ENCODE data around the gene ICE1. TPM values are rescaled to one million over a fixed set of nuclear protein-coding genes. Genes with fewer than 3 reads are reported as not detected.

ICE1 gene
- total RNA-seq, 1 experiment from 2014 or later: 27.8 TPM

- intact Hi-C loops (cut with micrococcal nuclease; ENCODE audit: unreplicated experiment): no loop called here
- no peak for DNase-seq
- no peak overlapping the region for H3K4me3 Mint-ChIP-seq (ENCODE audit: low read depth, unreplicated experiment)
- TF ChIP-seq CTCF (IDR thresholded peaks at IDR 0.05; ENCODE audit: unreplicated experiment): no peak
- CTCF ChIA-PET: no interaction called here
- no peaks in the 10 kb centered on the region for H3K27me3 Mint-ChIP-seq (ENCODE audit: unreplicated experiment)
- no peaks in the 10 kb centered on the region for H3K4me1 Mint-ChIP-seq (ENCODE audit: low read depth, unreplicated experiment)
- H3K27ac Mint-ChIP-seq (ENCODE audit: unreplicated experiment): no peak overlapping the region
- peaks cover 5% of the 10 kb centered on the region for H3K36me3 Mint-ChIP-seq (ENCODE audit: insufficient read depth, unreplicated experiment)
- peaks cover 6% of the 10 kb centered on the region for H3K9me3 Mint-ChIP-seq (ENCODE audit: low read depth, unreplicated experiment)
- no TSS peak for BruUV-seq (replicated peaks)
These were observed 7.7 kb downstream of the ICE1 start for GRCh38 chr5:5430136-5430535.

GRCh38 chr5:5432020-5432707 is 9.7 kb downstream of the ICE1 start:
- CTCF ChIA-PET: no interaction called here
- Mint-ChIP-seq H3K27ac (ENCODE audit: unreplicated experiment) (no peak overlapping the region), H3K9me3 (ENCODE audit: low read depth, unreplicated experiment) (peaks cover 4% of the 10 kb centered on the region), H3K27me3 (ENCODE audit: unreplicated experiment) (no peaks in the 10 kb centered on the region), H3K36me3 (ENCODE audit: insufficient read depth, unreplicated experiment) (peaks cover 5% of the 10 kb centered on the region), H3K4me1 (ENCODE audit: low read depth, unreplicated experiment) (no peaks in the 10 kb centered on the region), H3K4me3 (ENCODE audit: low read depth, unreplicated experiment) (no peak overlapping the region)
- intact Hi-C loops (cut with micrococcal nuclease; ENCODE audit: unreplicated experiment): no loop called here
- DNase-seq: no peak
- no peak for TF ChIP-seq CTCF (IDR thresholded peaks at IDR 0.05; ENCODE audit: unreplicated experiment)
- no TSS peak for BruUV-seq (replicated peaks)

- Mint-ChIP-seq H3K4me1 (ENCODE audit: low read depth, unreplicated experiment) (no peaks in the 10 kb centered on the region), H3K27me3 (ENCODE audit: unreplicated experiment) (no peaks in the 10 kb centered on the region), H3K9me3 (ENCODE audit: low read depth, unreplicated experiment) (no peaks in the 10 kb centered on the region), H3K4me3 (ENCODE audit: low read depth, unreplicated experiment) (no peak overlapping the region), H3K36me3 (ENCODE audit: insufficient read depth, unreplicated experiment) (no peaks in the 10 kb centered on the region), H3K27ac (ENCODE audit: unreplicated experiment) (no peak overlapping the region)
- BruUV-seq (replicated peaks): no TSS peak
- CTCF ChIA-PET: no interaction called here
- intact Hi-C loops (cut with micrococcal nuclease; ENCODE audit: unreplicated experiment): no loop called here
- no peak for TF ChIP-seq CTCF (IDR thresholded peaks at IDR 0.05; ENCODE audit: unreplicated experiment)
- DNase-seq: no peak
These were observed 13.8 kb downstream of the ICE1 start for GRCh38 chr5:5436203-5436760.

GRCh38 chr5:5437227-5438172 is 15.0 kb downstream of the ICE1 start:
- no TSS peak for BruUV-seq (replicated peaks)
- Mint-ChIP-seq H3K9me3 (ENCODE audit: low read depth, unreplicated experiment) (no peaks in the 10 kb centered on the region), H3K36me3 (ENCODE audit: insufficient read depth, unreplicated experiment) (no peaks in the 10 kb centered on the region), H3K4me3 (ENCODE audit: low read depth, unreplicated experiment) (no peak overlapping the region), H3K4me1 (ENCODE audit: low read depth, unreplicated experiment) (no peaks in the 10 kb centered on the region), H3K27me3 (ENCODE audit: unreplicated experiment) (no peaks in the 10 kb centered on the region), H3K27ac (ENCODE audit: unreplicated experiment) (no peak overlapping the region)
- intact Hi-C loops (cut with micrococcal nuclease; ENCODE audit: unreplicated experiment): no loop called here
- DNase-seq: no peak
- no peak for TF ChIP-seq CTCF (IDR thresholded peaks at IDR 0.05; ENCODE audit: unreplicated experiment)
- CTCF ChIA-PET: interaction anchor here (0.6 kb wide), 1 partner anchor 1250 kb away, joined by 3 read pairs; no protein-coding TSS in a partner anchor

Data from Calu3 (cell line).